ENCODE results near the gene TMEM238.
"Not testable (repeated sequence)": the region's sequence is repeated elsewhere in the genome, so short reads cannot be mapped to it uniquely, and the experiment has no call there.

TMEM238 gene

GRCh38 chr19:55419103-55419502, 35.0 kb upstream of the TMEM238 start:
- Histone ChIP-seq H3K27ac (ENCODE audit: low read depth, low read length) (no peak overlapping the region), H3K9ac (ENCODE audit: low read depth in 1 of 2, low read length in 2 of 2) (no peak overlapping the region), H3K4me3 (ENCODE audit: low read depth in 1 of 2, low read length in 2 of 2) (no peak overlapping the region), H3K4me1 (ENCODE audit: control insufficient read depth in 1 of 2, insufficient read depth in 2 of 2, low read length in 2 of 2) (peaks cover 0 to 2% of the 10 kb centered on the region in 2 donors), H3K27me3 (ENCODE audit: control insufficient read depth in 1 of 2, insufficient read depth in 2 of 2, low read length in 2 of 2) (no peaks in the 10 kb centered on the region), H3K36me3 (ENCODE audit: control insufficient read depth in 1 of 2, insufficient read depth in 2 of 2, low read length in 2 of 2) (no peaks in the 10 kb centered on the region), H3K9me3 (ENCODE audit: control insufficient read depth in 1 of 2, low read length in 2 of 2) (no peaks in the 10 kb centered on the region)

GRCh38 chr19:55418185-55418584, 34.1 kb upstream of the TMEM238 start:
- Histone ChIP-seq H3K4me3 (ENCODE audit: low read depth in 1 of 2, low read length in 2 of 2) (no peak overlapping the region), H3K9ac (ENCODE audit: low read depth in 1 of 2, low read length in 2 of 2) (no peak overlapping the region), H3K36me3 (ENCODE audit: control insufficient read depth in 1 of 2, insufficient read depth in 2 of 2, low read length in 2 of 2) (no peaks in the 10 kb centered on the region), H3K27me3 (ENCODE audit: control insufficient read depth in 1 of 2, insufficient read depth in 2 of 2, low read length in 2 of 2) (no peaks in the 10 kb centered on the region), H3K4me1 (ENCODE audit: control insufficient read depth in 1 of 2, insufficient read depth in 2 of 2, low read length in 2 of 2) (peaks cover 0 to 2% of the 10 kb centered on the region in 2 donors), H3K27ac (ENCODE audit: low read depth, low read length) (no peak overlapping the region), H3K9me3 (ENCODE audit: control insufficient read depth in 1 of 2, low read length in 2 of 2) (no peaks in the 10 kb centered on the region)

- H3K27me3 ChIP-seq (ENCODE audit: control insufficient read depth in 1 of 2, insufficient read depth in 2 of 2, low read length in 2 of 2), result no peaks in the 10 kb centered on the region
- H3K4me1 ChIP-seq (ENCODE audit: control insufficient read depth in 1 of 2, insufficient read depth in 2 of 2, low read length in 2 of 2), result peaks cover 15 to 22% of the 10 kb centered on the region in 2 donors
- H3K27ac ChIP-seq (ENCODE audit: low read depth, low read length), result no peak overlapping the region
- H3K4me3 ChIP-seq (ENCODE audit: low read depth in 1 of 2, low read length in 2 of 2), result no peak overlapping the region
- H3K9me3 ChIP-seq (ENCODE audit: control insufficient read depth in 1 of 2, low read length in 2 of 2), result no peaks in the 10 kb centered on the region
- H3K9ac ChIP-seq (ENCODE audit: low read depth in 1 of 2, low read length in 2 of 2), result no peak overlapping the region
- H3K36me3 ChIP-seq (ENCODE audit: control insufficient read depth in 1 of 2, insufficient read depth in 2 of 2, low read length in 2 of 2), result peaks cover 5 to 13% of the 10 kb centered on the region in 2 donors
Measured at GRCh38 chr19:55410168-55410567, 26.1 kb upstream of the TMEM238 start.

- not testable (repeated sequence) for H3K4me3 ChIP-seq (ENCODE audit: low read depth in 1 of 2, low read length in 2 of 2); H3K27ac ChIP-seq (ENCODE audit: low read depth, low read length); H3K9me3 ChIP-seq (ENCODE audit: control insufficient read depth in 1 of 2, low read length in 2 of 2); H3K27me3 ChIP-seq (ENCODE audit: control insufficient read depth in 1 of 2, insufficient read depth in 2 of 2, low read length in 2 of 2); H3K9ac ChIP-seq (ENCODE audit: low read depth in 1 of 2, low read length in 2 of 2)
- peaks cover 15 to 22% of the 10 kb centered on the region in 2 donors for H3K4me1 ChIP-seq (ENCODE audit: control insufficient read depth in 1 of 2, insufficient read depth in 2 of 2, low read length in 2 of 2)
- peaks cover 6 to 15% of the 10 kb centered on the region in 2 donors for H3K36me3 ChIP-seq (ENCODE audit: control insufficient read depth in 1 of 2, insufficient read depth in 2 of 2, low read length in 2 of 2)
Measured at GRCh38 chr19:55409179-55409578, 25.1 kb upstream of the TMEM238 start.

- H3K9ac ChIP-seq (ENCODE audit: low read depth in 1 of 2, low read length in 2 of 2), result peak overlapping the region; percentile 42 to 80
- H3K4me3 ChIP-seq (ENCODE audit: low read depth in 1 of 2, low read length in 2 of 2), result peak overlapping the region; percentile 78 to 84
- H3K9me3 ChIP-seq (ENCODE audit: control insufficient read depth in 1 of 2, low read length in 2 of 2), result no peaks in the 10 kb centered on the region
- peaks cover 15 to 22% of the 10 kb centered on the region in 2 donors for H3K4me1 ChIP-seq (ENCODE audit: control insufficient read depth in 1 of 2, insufficient read depth in 2 of 2, low read length in 2 of 2)
- H3K27me3 ChIP-seq (ENCODE audit: control insufficient read depth in 1 of 2, insufficient read depth in 2 of 2, low read length in 2 of 2), result no peaks in the 10 kb centered on the region
- peak overlapping the region; percentile 82 for H3K27ac ChIP-seq (ENCODE audit: low read depth, low read length)
- peaks cover 8 to 19% of the 10 kb centered on the region in 2 donors for H3K36me3 ChIP-seq (ENCODE audit: control insufficient read depth in 1 of 2, insufficient read depth in 2 of 2, low read length in 2 of 2)
Measured at GRCh38 chr19:55408533-55408872, 24.4 kb upstream of the TMEM238 start.

- Histone ChIP-seq H3K36me3 (ENCODE audit: control insufficient read depth in 1 of 2, insufficient read depth in 2 of 2, low read length in 2 of 2) (peaks cover 11 to 24% of the 10 kb centered on the region in 2 donors), H3K9ac (ENCODE audit: low read depth in 1 of 2, low read length in 2 of 2) (peak overlapping the region; percentile 42 to 80), H3K27ac (ENCODE audit: low read depth, low read length) (peak overlapping the region; percentile 99), H3K4me3 (ENCODE audit: low read depth in 1 of 2, low read length in 2 of 2) (peak overlapping the region; percentile 78 to 84), H3K4me1 (ENCODE audit: control insufficient read depth in 1 of 2, insufficient read depth in 2 of 2, low read length in 2 of 2) (peaks cover 15 to 22% of the 10 kb centered on the region in 2 donors), H3K27me3 (ENCODE audit: control insufficient read depth in 1 of 2, insufficient read depth in 2 of 2, low read length in 2 of 2) (no peaks in the 10 kb centered on the region), H3K9me3 (ENCODE audit: control insufficient read depth in 1 of 2, low read length in 2 of 2) (no peaks in the 10 kb centered on the region)
Measured at GRCh38 chr19:55407800-55408532, 23.9 kb upstream of the TMEM238 start.

- Histone ChIP-seq H3K9ac (ENCODE audit: low read depth in 1 of 2, low read length in 2 of 2) (peak within 1 kb of the TSS; percentile 71 to 80), H3K4me1 (ENCODE audit: control insufficient read depth in 1 of 2, insufficient read depth in 2 of 2, low read length in 2 of 2) (peaks cover 15 to 22% of the 10 kb centered on the region in 2 donors), H3K27ac (ENCODE audit: low read depth, low read length) (peak within 1 kb of the TSS; percentile 99), H3K4me3 (ENCODE audit: low read depth in 1 of 2, low read length in 2 of 2) (peak within 1 kb of the TSS; percentile 78 to 84), H3K36me3 (ENCODE audit: control insufficient read depth in 1 of 2, insufficient read depth in 2 of 2, low read length in 2 of 2) (peaks cover 16 to 29% of the 10 kb centered on the region in 2 donors)
- not testable (repeated sequence) for H3K9me3 ChIP-seq (ENCODE audit: control insufficient read depth in 1 of 2, low read length in 2 of 2); H3K27me3 ChIP-seq (ENCODE audit: control insufficient read depth in 1 of 2, insufficient read depth in 2 of 2, low read length in 2 of 2)
Measured at GRCh38 chr19:55407550-55407799, 23.4 kb upstream of the TMEM238 start, which contains the start of gene UBE2S. UBE2S (minus strand) TSS chr19:55407788; CDS start chr19:55407589, 199 bp downstream.

- Histone ChIP-seq H3K27me3 (ENCODE audit: control insufficient read depth in 1 of 2, insufficient read depth in 2 of 2, low read length in 2 of 2) (no peaks in the 10 kb centered on the region), H3K4me3 (ENCODE audit: low read depth in 1 of 2, low read length in 2 of 2) (peak overlapping the region; percentile 78 to 79), H3K4me1 (ENCODE audit: control insufficient read depth in 1 of 2, insufficient read depth in 2 of 2, low read length in 2 of 2) (peaks cover 15 to 22% of the 10 kb centered on the region in 2 donors), H3K9me3 (ENCODE audit: control insufficient read depth in 1 of 2, low read length in 2 of 2) (no peaks in the 10 kb centered on the region), H3K9ac (ENCODE audit: low read depth in 1 of 2, low read length in 2 of 2) (peak overlapping the region; percentile 63 to 71), H3K36me3 (ENCODE audit: control insufficient read depth in 1 of 2, insufficient read depth in 2 of 2, low read length in 2 of 2) (peaks cover 21 to 34% of the 10 kb centered on the region in 2 donors), H3K27ac (ENCODE audit: low read depth, low read length) (peak overlapping the region; percentile 99)
Measured at GRCh38 chr19:55406826-55407549, 22.9 kb upstream of the TMEM238 start.

- Histone ChIP-seq H3K9me3 (ENCODE audit: control insufficient read depth in 1 of 2, low read length in 2 of 2) (no peaks in the 10 kb centered on the region), H3K27ac (ENCODE audit: low read depth, low read length) (no peak overlapping the region), H3K4me1 (ENCODE audit: control insufficient read depth in 1 of 2, insufficient read depth in 2 of 2, low read length in 2 of 2) (peaks cover 15 to 22% of the 10 kb centered on the region in 2 donors), H3K36me3 (ENCODE audit: control insufficient read depth in 1 of 2, insufficient read depth in 2 of 2, low read length in 2 of 2) (peaks cover 25 to 38% of the 10 kb centered on the region in 2 donors), H3K9ac (ENCODE audit: low read depth in 1 of 2, low read length in 2 of 2) (peak overlapping the region; percentile 63 to 71), H3K4me3 (ENCODE audit: low read depth in 1 of 2, low read length in 2 of 2) (peak overlapping the region; percentile 78 to 79), H3K27me3 (ENCODE audit: control insufficient read depth in 1 of 2, insufficient read depth in 2 of 2, low read length in 2 of 2) (no peaks in the 10 kb centered on the region)
Measured at GRCh38 chr19:55406091-55406825, 22.2 kb upstream of the TMEM238 start.

- Histone ChIP-seq H3K4me3 (ENCODE audit: low read depth in 1 of 2, low read length in 2 of 2) (peak overlapping the region in 1 of 2 donors; percentile 79), H3K9ac (ENCODE audit: low read depth in 1 of 2, low read length in 2 of 2) (peak overlapping the region in 1 of 2 donors; percentile 71), H3K27me3 (ENCODE audit: control insufficient read depth in 1 of 2, insufficient read depth in 2 of 2, low read length in 2 of 2) (no peaks in the 10 kb centered on the region), H3K9me3 (ENCODE audit: control insufficient read depth in 1 of 2, low read length in 2 of 2) (no peaks in the 10 kb centered on the region), H3K4me1 (ENCODE audit: control insufficient read depth in 1 of 2, insufficient read depth in 2 of 2, low read length in 2 of 2) (peaks cover 15 to 22% of the 10 kb centered on the region in 2 donors), H3K36me3 (ENCODE audit: control insufficient read depth in 1 of 2, insufficient read depth in 2 of 2, low read length in 2 of 2) (peaks cover 30 to 42% of the 10 kb centered on the region in 2 donors), H3K27ac (ENCODE audit: low read depth, low read length) (no peak overlapping the region)
Measured at GRCh38 chr19:55405638-55406037, 21.5 kb upstream of the TMEM238 start.

All from duodenal mucosa (tissue), 2 donors.